LoVo (cell line): Measurements from ENCODE around the gene ABCB7.
"Not testable (repeated sequence)": the region's sequence is repeated elsewhere in the genome, so short reads cannot be mapped to it uniquely, and the experiment has no call there.

Source experiments
- DNase-seq: peaks from one replicate; pipeline ENCODE4 v3.0.0-alpha.2; 2016; ENCODE audit warnings: low spot score

ABCB7 gene

GRCh38 chrX:75096331-75096730 is 59.8 kb downstream of the ABCB7 start:
- DNase-seq: no peak

DNA sequence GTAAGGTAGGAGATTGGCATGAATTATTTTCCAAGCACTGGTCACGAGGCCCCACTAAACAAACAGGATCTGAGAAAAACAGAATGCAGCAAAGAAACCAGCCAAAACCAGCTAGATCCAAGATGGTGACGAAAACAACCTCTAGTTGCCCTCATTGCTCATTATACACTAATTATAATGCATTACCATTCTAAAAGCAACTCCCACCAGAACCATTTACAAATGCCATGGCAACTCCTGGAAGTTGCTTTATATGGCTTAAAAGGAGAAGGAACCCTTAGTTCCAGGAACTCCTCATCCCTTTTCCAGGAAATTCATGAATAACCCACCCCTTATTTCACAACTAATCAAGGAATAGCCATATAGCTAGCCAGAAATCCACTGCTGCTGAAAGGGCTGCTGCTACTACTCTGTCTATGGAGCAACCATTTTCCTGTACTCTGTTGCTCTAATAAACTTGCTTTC is 69.3 kb downstream of the ABCB7 start:
- DNase-seq: no peak

GRCh38 chrX:75084757-75085156 is 71.3 kb downstream of the ABCB7 start:
- DNase-seq: no peak

DNA sequence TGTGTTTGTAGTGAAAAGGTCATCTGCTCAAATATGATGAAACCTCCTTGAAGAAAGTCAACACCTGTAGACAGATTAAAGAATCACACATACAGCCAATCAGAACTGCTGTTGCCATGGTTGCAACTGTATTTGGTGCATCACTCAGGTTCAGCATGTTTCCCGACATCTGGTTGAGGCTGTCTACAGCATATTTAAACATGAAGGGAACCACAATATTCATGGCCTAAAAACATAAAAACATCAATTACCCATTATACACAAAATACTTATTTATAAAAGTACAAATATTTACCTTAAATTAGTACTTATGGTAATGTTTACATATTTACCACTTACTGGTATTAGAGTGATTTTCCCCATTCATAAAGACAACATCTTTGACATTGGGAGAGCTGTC is 79.7 kb downstream of the ABCB7 start:
- DNase-seq: no peak

- no peak for DNase-seq
These were observed 81.6 kb downstream of the ABCB7 start for GRCh38 chrX:75074475-75074874.

GRCh38 chrX:75071334-75071733 is 84.7 kb downstream of the ABCB7 start:
- DNase-seq: no peak

GRCh38 chrX:75067931-75068330 is 88.2 kb downstream of the ABCB7 start:
- DNase-seq: no peak

DNA sequence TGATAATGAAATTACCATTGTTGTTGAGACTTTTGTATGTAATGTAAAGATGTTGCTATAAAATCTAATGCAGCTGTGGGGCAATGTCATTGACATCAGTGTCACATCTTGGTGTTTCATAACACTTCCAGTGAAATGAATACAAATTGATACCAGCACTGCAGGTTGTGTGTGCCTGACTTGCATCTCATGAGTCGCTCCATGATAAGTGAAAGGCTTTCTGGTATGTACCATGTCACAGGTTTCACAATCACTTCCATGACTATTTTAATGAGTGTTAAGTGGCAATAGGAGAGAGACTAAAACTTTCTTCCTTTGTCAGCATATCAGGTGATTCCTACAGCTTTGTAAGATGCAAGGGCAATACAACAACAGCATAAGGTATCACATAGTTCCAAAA is 94.4 kb downstream of the ABCB7 start:
- DNase-seq: no peak

DNA sequence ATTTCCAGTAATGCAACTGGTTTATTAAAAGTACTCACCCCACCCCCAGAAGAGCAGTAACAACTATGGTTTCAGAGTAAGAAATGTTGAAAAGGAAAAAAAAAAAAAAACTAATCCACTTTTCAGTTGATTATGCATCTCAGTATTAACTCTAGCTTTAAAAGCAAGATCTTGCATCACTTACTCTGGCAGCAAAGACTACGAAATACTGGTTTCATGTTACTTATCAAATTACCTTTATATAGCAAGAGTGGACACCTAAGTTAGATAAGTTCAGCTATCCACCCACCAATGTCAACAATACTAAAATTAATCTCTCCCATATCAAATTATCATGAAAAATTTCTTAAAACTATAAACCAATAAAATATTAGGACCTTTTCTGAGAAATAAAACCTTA is 105.0 kb downstream of the ABCB7 start:
- DNase-seq: no peak

DNA sequence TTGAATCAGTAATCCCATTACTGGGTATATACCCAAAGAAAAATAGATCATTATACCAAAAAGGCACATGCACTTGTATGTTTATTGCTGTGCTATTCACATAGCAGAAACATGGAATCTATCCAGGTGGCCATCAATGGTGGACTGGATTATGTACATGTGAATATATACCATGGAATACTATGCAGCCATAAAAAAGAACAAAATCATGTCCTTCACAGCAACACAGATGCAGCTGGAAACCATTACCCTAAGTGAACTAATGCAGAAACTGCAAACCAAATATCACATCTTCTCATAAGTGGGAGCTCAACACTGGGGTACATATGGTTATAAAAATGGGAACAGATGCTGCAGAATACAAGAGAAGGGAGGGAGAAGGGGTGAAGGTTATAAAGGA is 110.7 kb downstream of the ABCB7 start:
- DNase-seq: no peak

- not testable (repeated sequence) for DNase-seq
These were observed 111.9 kb downstream of the ABCB7 start for GRCh38 chrX:75044142-75044541.

- DNase-seq: no peak
These were observed 117.2 kb downstream of the ABCB7 start for GRCh38 chrX:75038925-75039324.
